ENCODE results near the gene CCDC174.

CCDC174 gene

DNA sequence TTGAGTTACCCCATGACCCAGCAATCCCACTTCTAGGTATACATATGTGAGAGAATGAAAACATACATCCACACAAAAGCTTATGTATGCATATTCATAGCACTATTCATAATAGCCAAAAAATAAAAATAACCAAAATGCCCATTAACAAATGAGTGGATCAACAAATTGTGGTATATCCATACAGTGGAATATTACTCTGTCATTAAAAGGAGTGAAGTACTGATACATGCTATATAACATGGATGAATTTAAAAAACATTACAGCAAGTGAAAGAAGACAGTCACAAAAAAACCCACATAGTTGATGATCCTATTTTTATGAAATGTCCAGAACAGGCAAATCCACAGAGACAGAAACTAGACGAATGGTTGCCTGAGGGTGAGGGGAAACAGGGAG lies 28.6 kb downstream of the CCDC174 start:
- Histone ChIP-seq H3K36me3 (ENCODE audit: insufficient read depth, low read length) (peaks cover 8% of the 10 kb centered on the region; the same call in 1 of the 2 replicates), H3K9ac (ENCODE audit: low read length) (no peak overlapping the region), H3F3A (ENCODE audit: insufficient read depth, low read length) (no peaks in the 10 kb centered on the region), H3K27me3 (ENCODE audit: insufficient read depth, low read length) (no peaks in the 10 kb centered on the region), H3K4me1 (ENCODE audit: insufficient read depth, low read length, severe bottlenecking) (peaks cover 66% of the 10 kb centered on the region), H4K20me1 (ENCODE audit: insufficient read depth, low read length) (no peaks in the 10 kb centered on the region), H2AFZ (ENCODE audit: low read length) (no peak overlapping the region), H3K4me2 (ENCODE audit: low read length) (no peak overlapping the region), H3K9me2 (ENCODE audit: low read depth, low read length) (no peaks in the 10 kb centered on the region), H3K79me2 (ENCODE audit: insufficient read depth, low read length) (no peaks in the 10 kb centered on the region), H3K27ac (ENCODE audit: low read depth, low read length, poor library complexity, severe bottlenecking) (no peak overlapping the region), H3K4me3 (ENCODE audit: low read depth, low read length, poor library complexity, severe bottlenecking) (no peak overlapping the region), H3K9me3 (ENCODE audit: low read length) (peaks cover 6% of the 10 kb centered on the region; the same call in 1 of the 2 replicates)
- TF ChIP-seq CTCF (IDR thresholded peaks at IDR 0.05; ENCODE audit: low read length) = no peak

DNA sequence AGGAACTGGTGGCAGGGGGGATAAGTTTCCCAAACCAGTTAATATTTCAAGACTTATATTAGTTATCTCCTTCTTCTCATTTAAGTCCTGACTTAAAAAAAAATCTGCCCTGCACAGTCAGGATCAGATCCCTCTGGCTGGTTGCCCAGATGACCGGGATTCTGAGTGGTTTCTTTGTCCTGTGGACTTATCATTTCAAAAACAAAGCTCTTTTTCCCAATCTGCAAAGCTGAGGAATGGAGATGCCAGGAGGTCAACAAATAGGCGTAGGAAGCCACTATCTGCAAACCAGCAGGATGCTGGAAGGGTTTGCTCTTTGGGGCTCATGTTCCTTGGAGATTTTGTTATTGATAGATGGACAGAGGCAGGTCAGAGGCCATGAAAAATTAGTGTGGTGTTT lies 29.2 kb downstream of the CCDC174 start:
- TF ChIP-seq EZH2 (IDR thresholded peaks at IDR 0.05; ENCODE audit: borderline replicate concordance, low read length) (no peak), CTCF (IDR thresholded peaks at IDR 0.05; ENCODE audit: low read length) (no peak)

GRCh38 chr3:14684447-14684846 lies 32.9 kb downstream of the CCDC174 start:
- peaks cover 8% of the 10 kb centered on the region; the same call in 1 of the 2 replicates for H3K36me3 ChIP-seq (ENCODE audit: insufficient read depth, low read length)
- H2AFZ ChIP-seq (ENCODE audit: low read length) = no peak overlapping the region
- no peaks in the 10 kb centered on the region for H3K9me2 ChIP-seq (ENCODE audit: low read depth, low read length)
- no peak overlapping the region for H3K4me2 ChIP-seq (ENCODE audit: low read length)
- no peak for TF ChIP-seq EZH2 (IDR thresholded peaks at IDR 0.05; ENCODE audit: borderline replicate concordance, low read length)
- TF ChIP-seq CTCF (IDR thresholded peaks at IDR 0.05; ENCODE audit: low read length) = no peak
- peaks cover 67% of the 10 kb centered on the region for H3K4me1 ChIP-seq (ENCODE audit: insufficient read depth, low read length, severe bottlenecking)
- peaks cover 16% of the 10 kb centered on the region for H3F3A ChIP-seq (ENCODE audit: insufficient read depth, low read length)
- no peak overlapping the region for H3K9ac ChIP-seq (ENCODE audit: low read length)
- H3K27ac ChIP-seq (ENCODE audit: low read depth, low read length, poor library complexity, severe bottlenecking) = peak overlapping the region; percentile 100
- peaks cover 6% of the 10 kb centered on the region; the same call in 1 of the 2 replicates for H3K9me3 ChIP-seq (ENCODE audit: low read length)
- H3K79me2 ChIP-seq (ENCODE audit: insufficient read depth, low read length) = no peaks in the 10 kb centered on the region
- H3K27me3 ChIP-seq (ENCODE audit: insufficient read depth, low read length) = no peaks in the 10 kb centered on the region
- H3K4me3 ChIP-seq (ENCODE audit: low read depth, low read length, poor library complexity, severe bottlenecking) = no peak overlapping the region
- no peaks in the 10 kb centered on the region for H4K20me1 ChIP-seq (ENCODE audit: insufficient read depth, low read length)

More for the DNA sequence above, 29.2 kb downstream of the CCDC174 start:
- Histone ChIP-seq H3K9me2 (ENCODE audit: low read depth, low read length) (no peaks in the 10 kb centered on the region), H3K9ac (ENCODE audit: low read length) (no peak overlapping the region), H4K20me1 (ENCODE audit: insufficient read depth, low read length) (no peaks in the 10 kb centered on the region), H2AFZ (ENCODE audit: low read length) (no peak overlapping the region), H3K4me2 (ENCODE audit: low read length) (no peak overlapping the region), H3K4me3 (ENCODE audit: low read depth, low read length, poor library complexity, severe bottlenecking) (no peak overlapping the region), H3K27me3 (ENCODE audit: insufficient read depth, low read length) (no peaks in the 10 kb centered on the region), H3K79me2 (ENCODE audit: insufficient read depth, low read length) (no peaks in the 10 kb centered on the region), H3K4me1 (ENCODE audit: insufficient read depth, low read length, severe bottlenecking) (peaks cover 67% of the 10 kb centered on the region), H3F3A (ENCODE audit: insufficient read depth, low read length) (no peaks in the 10 kb centered on the region), H3K36me3 (ENCODE audit: insufficient read depth, low read length) (peaks cover 8% of the 10 kb centered on the region; the same call in 1 of the 2 replicates), H3K27ac (ENCODE audit: low read depth, low read length, poor library complexity, severe bottlenecking) (peak overlapping the region; percentile 46), H3K9me3 (ENCODE audit: low read length) (peaks cover 6% of the 10 kb centered on the region; the same call in 1 of the 2 replicates)
